GM18526 (cell line): ENCODE measurements around the gene RENBP.

ENCODE experiments used
- POLR2A ChIP-seq: IDR thresholded peaks from 3 replicates; pipeline ENCODE4 v1.6.1; 2011; ENCODE audit not compliant: insufficient read length; ENCODE audit errors: extremely low read depth

Gene RENBP

DNA sequence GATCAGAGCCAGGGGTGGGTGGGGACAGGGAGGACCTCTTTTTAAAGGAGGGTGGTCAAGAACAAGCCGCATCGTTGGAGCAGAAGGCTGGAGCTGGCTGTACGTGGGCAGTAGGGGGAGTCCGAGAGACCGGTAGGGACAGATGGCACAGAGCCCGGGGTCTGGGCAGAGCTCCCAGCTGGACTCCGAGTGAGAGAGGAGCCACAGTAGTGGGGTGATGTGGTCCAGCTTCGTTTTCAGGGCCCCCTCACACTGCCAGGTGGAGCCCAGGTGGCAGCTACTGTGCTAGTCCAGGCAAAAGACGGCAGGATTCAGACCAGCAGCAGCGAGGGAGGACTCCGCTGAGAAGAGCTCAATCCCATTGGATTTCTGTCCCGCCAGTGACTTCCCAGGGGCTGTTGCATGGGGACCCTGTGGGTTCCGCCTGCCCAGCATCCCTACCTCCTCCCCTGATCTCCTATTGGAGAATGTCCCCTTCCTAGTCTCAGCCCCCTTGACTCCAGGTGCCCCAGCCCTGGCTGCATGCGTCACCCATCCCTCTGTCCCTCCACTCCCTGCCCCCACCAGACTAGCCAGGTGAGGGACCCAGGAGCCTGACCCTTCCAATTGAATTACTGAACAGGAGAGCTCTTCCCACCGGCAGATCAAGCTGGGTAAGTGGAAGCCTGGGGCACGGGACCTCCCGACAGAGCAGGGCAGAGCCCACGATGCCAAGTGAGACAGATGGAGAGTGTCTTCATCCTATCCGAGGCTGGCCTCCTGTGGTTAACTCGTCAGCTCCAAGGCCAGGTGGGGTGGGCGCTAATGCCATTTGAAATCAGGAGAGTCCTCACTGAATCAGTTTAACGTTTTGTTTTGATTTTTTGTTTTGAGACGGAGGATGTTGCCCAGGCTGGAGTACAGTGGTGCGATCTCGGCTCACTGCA, 21.2 kb downstream of the RENBP start:
- TF ChIP-seq POLR2A = no peak

- TF ChIP-seq POLR2A = no peak
These were observed 22.7 kb downstream of the RENBP start for GRCh38 chrX:153921511-153922446.

DNA sequence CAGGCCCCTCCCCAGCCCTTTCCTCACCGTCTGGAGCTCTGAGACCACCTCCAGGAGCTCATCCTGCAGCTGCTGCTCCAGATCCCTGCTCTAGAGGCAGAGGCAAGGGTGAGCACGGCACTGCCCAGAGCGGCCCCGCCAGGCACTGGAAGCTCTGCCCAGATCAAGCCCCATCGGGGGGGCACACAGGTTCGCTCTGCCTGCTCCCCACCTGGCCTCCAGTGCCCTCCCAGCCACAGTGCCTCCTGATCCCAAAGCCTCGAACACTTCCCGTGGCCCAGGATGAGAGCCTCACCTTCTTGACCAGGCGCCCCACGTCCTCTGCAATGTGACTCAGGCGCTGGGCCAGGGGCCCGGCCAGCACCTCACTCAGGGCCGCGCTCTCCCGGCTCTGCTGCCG, 23.4 kb downstream of the RENBP start:
- no peak for TF ChIP-seq POLR2A

DNA sequence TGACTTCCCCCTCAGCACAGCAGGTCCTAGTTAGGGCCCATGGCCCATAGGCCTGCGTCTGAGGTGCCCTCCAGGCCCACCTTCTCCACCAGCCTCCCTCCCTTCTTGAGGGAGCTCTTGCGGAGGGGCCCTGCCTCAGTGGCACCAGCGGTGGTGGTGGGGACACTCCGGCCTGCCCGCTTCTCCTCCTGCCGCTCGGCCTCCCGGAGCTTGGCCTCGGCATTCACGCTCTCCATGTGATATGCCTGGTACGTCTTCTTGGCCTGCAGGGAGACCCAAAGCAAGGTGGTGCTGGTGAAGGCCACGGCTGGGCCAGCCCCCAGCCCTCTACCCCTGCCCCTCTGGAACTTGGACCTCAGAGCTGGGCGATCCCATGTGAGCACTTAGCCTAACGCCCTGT, 23.9 kb downstream of the RENBP start:
- TF ChIP-seq POLR2A = no peak

- TF ChIP-seq POLR2A = no peak
These were observed 25.2 kb downstream of the RENBP start for GRCh38 chrX:153919281-153919680.

DNA sequence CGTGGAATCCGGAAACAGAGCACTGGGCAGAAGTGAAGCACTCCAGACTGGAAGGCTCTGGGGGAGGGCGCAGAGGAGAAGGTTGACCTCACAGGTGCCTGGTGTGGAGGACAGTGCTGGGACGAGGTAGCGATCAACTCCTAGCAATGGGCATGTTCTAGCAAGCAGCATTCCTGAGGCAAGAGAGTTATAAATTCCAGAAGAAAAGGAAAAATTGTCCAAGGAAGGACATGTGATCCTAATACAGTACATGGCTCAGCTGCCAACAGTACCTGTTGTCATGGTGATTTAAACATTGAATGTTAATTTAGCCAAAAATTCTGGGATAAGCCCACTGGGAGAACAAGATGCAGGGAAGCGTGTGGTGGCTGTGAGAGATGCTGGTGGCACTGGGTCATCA, 26.6 kb downstream of the RENBP start:
- TF ChIP-seq POLR2A = no peak

DNA sequence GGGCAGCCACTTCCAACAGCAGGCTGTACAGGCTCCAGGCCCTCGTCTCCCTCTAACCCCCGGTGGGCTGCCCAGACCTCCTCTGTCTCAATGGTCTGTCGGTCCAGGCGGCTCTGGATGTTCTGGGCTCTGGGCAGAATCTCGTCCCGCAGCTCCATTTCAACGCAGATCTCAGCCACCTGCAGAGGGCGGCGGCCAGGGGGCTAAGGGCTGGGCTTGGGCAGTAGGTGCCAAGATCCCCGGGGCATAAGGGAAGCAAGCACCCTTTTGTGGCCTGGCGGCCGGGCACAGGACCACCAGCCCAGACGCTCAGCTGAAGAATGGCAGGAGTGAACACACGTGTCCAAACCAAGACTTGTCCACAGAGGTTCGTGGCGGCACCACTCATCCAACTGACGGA, 30.7 kb downstream of the RENBP start:
- no peak for TF ChIP-seq POLR2A

GRCh38 chrX:153913211-153913610, 31.2 kb downstream of the RENBP start:
- TF ChIP-seq POLR2A = no peak

DNA sequence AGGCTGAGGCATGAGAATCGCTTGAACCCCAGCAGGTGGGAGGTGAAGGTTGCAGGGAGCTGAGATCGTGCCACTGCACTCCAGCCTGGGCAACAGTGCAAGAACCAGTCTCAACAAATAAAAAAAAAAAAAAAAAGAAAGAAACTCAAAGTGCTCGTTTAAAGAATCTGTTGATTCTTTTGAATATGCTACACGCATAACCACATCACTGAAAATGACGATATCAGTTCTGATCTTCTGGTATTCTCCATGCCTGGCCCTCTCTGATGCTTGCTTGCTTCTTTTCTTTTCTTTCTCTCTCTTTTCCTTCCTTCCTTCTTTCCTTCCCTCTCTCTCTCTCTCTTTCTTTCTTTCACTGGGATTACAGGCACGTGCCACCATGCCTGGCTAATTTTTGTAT, 32.6 kb downstream of the RENBP start:
- TF ChIP-seq POLR2A = no peak

DNA sequence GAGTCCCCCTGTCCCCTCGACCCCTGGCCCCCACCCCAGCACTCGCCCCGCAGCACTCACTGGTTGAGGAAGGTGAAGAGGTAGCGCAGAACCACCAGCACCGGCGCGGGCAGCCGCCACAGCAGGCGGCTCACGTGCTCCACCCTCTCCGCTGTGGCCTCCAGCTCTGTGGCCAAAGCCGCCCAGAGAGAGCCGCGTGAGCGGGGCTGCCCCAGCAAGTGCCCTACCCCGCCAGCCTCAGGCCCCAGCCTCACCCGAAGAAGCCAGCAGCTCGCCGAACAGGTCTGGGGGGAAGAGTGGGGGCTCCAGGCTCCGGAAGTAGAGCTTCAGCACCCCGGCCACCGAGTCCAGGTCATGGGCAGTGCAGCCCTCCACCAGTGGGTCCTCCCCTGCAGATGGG, 34.0 kb downstream of the RENBP start:
- no peak for TF ChIP-seq POLR2A

GRCh38 chrX:153909980-153910360, 34.5 kb downstream of the RENBP start:
- no peak for TF ChIP-seq POLR2A

GRCh38 chrX:153909024-153909979, 35.1 kb downstream of the RENBP start:
- TF ChIP-seq POLR2A = no peak

DNA sequence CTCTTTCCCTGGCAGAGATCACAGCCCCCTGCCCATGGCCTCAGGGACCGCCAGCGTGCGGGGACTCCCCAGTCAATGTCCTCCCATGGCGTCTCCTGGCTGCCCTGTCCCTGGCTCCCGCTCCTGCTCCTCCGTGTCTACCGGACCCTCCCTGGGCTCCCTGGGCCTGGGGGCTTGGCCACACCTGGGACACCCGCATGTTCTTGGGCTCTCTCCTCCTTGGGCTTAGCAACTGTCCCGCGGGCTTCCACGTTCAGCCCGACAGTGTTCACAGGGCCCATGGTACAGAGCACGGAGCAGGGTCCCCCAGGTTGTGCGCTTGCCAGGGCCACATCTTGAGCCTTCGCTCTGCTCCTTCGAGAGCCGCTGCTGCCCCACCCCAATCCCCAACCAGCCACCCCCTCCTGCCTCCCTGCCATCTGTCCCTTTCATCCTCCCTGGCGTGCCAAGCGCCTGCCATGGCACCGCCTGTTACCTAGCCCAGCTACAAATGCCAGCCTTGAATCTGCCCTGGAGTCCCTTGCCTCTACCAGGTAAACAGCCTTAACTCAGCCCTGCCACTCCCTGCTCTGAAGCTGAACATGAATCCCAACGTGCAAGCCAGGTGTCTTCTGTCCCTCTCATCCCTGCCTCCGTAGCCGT, 36.1 kb downstream of the RENBP start:
- no peak for TF ChIP-seq POLR2A

- TF ChIP-seq POLR2A = no peak
These were observed 37.0 kb downstream of the RENBP start for GRCh38 chrX:153907456-153907855.
